T follicular helper cell (primary cell): ENCODE results near the gene PSMA2.

Experiments
- DNase-seq: peaks from one replicate; pipeline ENCODE4 v3.0.0-alpha.2; 2020; ENCODE audit warnings: low read depth

Gene PSMA2

GRCh38 chr7:42940985-42941847, 9.2 kb upstream of the PSMA2 start:
- peak; percentile 52 for DNase-seq

GRCh38 chr7:42939457-42940240, 7.7 kb upstream of the PSMA2 start:
- no peak for DNase-seq

- DNase-seq, result no peak
These were observed 3.9 kb upstream of the PSMA2 start for GRCh38 chr7:42935861-42936260.

GRCh38 chr7:42934291-42934690, 2.3 kb upstream of the PSMA2 start:
- no peak for DNase-seq

GRCh38 chr7:42932811-42933591, 1.0 kb upstream of the PSMA2 start:
- no peak for DNase-seq

- no peak for DNase-seq
These were observed 534 bp downstream of the PSMA2 start for GRCh38 chr7:42931447-42931833.

- no peak for DNase-seq
These were observed 1.1 kb downstream of the PSMA2 start for GRCh38 chr7:42930889-42931288.

- no peak for DNase-seq
These were observed 2.5 kb downstream of the PSMA2 start for GRCh38 chr7:42929449-42929848.

GRCh38 chr7:42928754-42929153, 3.2 kb downstream of the PSMA2 start:
- no peak for DNase-seq

- DNase-seq, result no peak
These were observed 5.8 kb downstream of the PSMA2 start for GRCh38 chr7:42926204-42926603.

- no peak for DNase-seq
These were observed 6.3 kb downstream of the PSMA2 start for GRCh38 chr7:42925630-42926029.

- no peak for DNase-seq
These were observed 7.6 kb downstream of the PSMA2 start for GRCh38 chr7:42924223-42924838.

- no peak for DNase-seq
These were observed 9.8 kb downstream of the PSMA2 start for GRCh38 chr7:42922017-42922753.

- DNase-seq, result no peak
These were observed 16.6 kb downstream of the PSMA2 start for GRCh38 chr7:42915356-42915755.

GRCh38 chr7:42914421-42915045, 17.4 kb downstream of the PSMA2 start:
- no peak for DNase-seq

- DNase-seq, result no peak
These were observed 18.0 kb downstream of the PSMA2 start for GRCh38 chr7:42914009-42914408.

GRCh38 chr7:42913591-42913990, 18.4 kb downstream of the PSMA2 start:
- no peak for DNase-seq

GRCh38 chr7:42911454-42912447, 20.2 kb downstream of the PSMA2 start, which contains the start of gene C7orf25:
TSS of gene C7orf25 (minus strand) at chr7:42912070. CDS start at chr7:42910900, 1,170 bp downstream.
- DNase-seq, result peak; percentile 95

GRCh38 chr7:42910306-42910705, 21.7 kb downstream of the PSMA2 start:
- DNase-seq, result no peak
